Calu3 (cell line): Measurements from ENCODE around the gene DHX29. TPM values are rescaled to one million over a fixed set of nuclear protein-coding genes. Genes with fewer than 3 reads are reported as not detected.

Experiments used
- BruUV-seq: library from RNA; stranded (reverse); fragments of 400-500 nt; replicated peaks from 2 replicates; lab custom pipeline; 2021; lab: Mats Ljungman, UMichigan
- CTCF ChIA-PET: fragments of 300-600 bp; sonication (Branson Sonifier 250); formaldehyde crosslinking; loops from one replicate; lab custom pipeline; 2022; ENCODE audit warnings: antibody characterized with exemption; lab: Charles Lee
- DNase-seq: peaks from one replicate; pipeline ENCODE4 v3.0.0; 2022
- H3K27ac Mint-ChIP-seq: one replicate; pipeline ENCODE4 v1.8.0; 2022; ENCODE audit warnings: mixed read lengths; ENCODE audit not compliant: unreplicated experiment
- H3K27me3 Mint-ChIP-seq: one replicate; pipeline ENCODE4 v1.8.0; 2022; ENCODE audit warnings: mixed read lengths; ENCODE audit not compliant: unreplicated experiment
- H3K36me3 Mint-ChIP-seq: one replicate; pipeline ENCODE4 v1.8.0; 2022; ENCODE audit warnings: mild to moderate bottlenecking, moderate library complexity, mixed read lengths; ENCODE audit not compliant: insufficient read depth, unreplicated experiment
- H3K4me1 Mint-ChIP-seq: one replicate; pipeline ENCODE4 v1.8.0; 2022; ENCODE audit warnings: mild to moderate bottlenecking, low read depth, mixed read lengths; ENCODE audit not compliant: unreplicated experiment
- H3K4me3 Mint-ChIP-seq: one replicate; pipeline ENCODE4 v1.8.0; 2022; ENCODE audit warnings: mild to moderate bottlenecking, low read depth, moderate library complexity, mixed read lengths; ENCODE audit not compliant: unreplicated experiment
- H3K9me3 Mint-ChIP-seq: one replicate; pipeline ENCODE4 v1.8.0; 2022; ENCODE audit warnings: low read depth, mixed read lengths; ENCODE audit not compliant: unreplicated experiment
- intact Hi-C: fragments of 100-400 bp; cut with micrococcal nuclease; formaldehyde crosslinking; loops from one replicate; pipeline ENCODE4 v1.10.0; 2022; ENCODE audit not compliant: unreplicated experiment
- total RNA-seq: library from RNA; stranded (reverse); gene quantifications from 2 replicates; pipeline ENCODE4 v1.2.3, GENCODE V29; 2022
- TF ChIP-seq, protein P1 (sequence below): fragments of 200-600 bp; IDR thresholded peaks from one replicate; pipeline ENCODE4 v1.8.0; 2022; ENCODE audit warnings: antibody characterized with exemption; ENCODE audit not compliant: unreplicated experiment

DHX29 gene
- total RNA-seq, 1 experiment from 2014 or later: 17.2 TPM

DNA sequence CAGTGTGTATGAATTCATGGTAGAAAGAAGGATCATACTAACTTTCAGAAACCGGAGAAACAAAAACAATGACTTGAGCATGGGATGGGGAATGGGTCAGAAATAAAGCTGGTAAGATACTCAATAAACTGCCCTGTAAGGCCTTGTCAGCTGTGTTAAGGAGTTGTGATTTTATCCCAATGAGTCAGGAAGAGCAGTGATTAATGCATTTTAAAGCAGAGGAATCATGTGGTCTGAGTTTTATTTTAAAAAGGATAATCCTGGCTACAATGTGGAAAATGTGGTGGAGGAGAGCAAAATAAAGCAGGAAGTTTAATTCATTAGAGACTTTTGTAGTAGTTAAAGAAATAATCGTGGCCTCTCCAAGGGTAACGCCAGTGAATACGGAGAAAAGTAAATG lies 28.7 kb downstream of the DHX29 start:
- H3K9me3 Mint-ChIP-seq: no peaks in the 10 kb centered on the region
- intact Hi-C loops: no loop called here
- no peak for DNase-seq
- no TSS peak for BruUV-seq
- H3K36me3 Mint-ChIP-seq: peaks cover 22% of the 10 kb centered on the region
- no peak overlapping the region for H3K4me3 Mint-ChIP-seq
- H3K27me3 Mint-ChIP-seq: no peaks in the 10 kb centered on the region
- no peaks in the 10 kb centered on the region for H3K4me1 Mint-ChIP-seq
- CTCF ChIA-PET: no interaction called here
- H3K27ac Mint-ChIP-seq: no peak overlapping the region
- TF ChIP-seq, protein P1, sequence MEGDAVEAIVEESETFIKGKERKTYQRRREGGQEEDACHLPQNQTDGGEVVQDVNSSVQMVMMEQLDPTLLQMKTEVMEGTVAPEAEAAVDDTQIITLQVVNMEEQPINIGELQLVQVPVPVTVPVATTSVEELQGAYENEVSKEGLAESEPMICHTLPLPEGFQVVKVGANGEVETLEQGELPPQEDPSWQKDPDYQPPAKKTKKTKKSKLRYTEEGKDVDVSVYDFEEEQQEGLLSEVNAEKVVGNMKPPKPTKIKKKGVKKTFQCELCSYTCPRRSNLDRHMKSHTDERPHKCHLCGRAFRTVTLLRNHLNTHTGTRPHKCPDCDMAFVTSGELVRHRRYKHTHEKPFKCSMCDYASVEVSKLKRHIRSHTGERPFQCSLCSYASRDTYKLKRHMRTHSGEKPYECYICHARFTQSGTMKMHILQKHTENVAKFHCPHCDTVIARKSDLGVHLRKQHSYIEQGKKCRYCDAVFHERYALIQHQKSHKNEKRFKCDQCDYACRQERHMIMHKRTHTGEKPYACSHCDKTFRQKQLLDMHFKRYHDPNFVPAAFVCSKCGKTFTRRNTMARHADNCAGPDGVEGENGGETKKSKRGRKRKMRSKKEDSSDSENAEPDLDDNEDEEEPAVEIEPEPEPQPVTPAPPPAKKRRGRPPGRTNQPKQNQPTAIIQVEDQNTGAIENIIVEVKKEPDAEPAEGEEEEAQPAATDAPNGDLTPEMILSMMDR: no peak

DNA sequence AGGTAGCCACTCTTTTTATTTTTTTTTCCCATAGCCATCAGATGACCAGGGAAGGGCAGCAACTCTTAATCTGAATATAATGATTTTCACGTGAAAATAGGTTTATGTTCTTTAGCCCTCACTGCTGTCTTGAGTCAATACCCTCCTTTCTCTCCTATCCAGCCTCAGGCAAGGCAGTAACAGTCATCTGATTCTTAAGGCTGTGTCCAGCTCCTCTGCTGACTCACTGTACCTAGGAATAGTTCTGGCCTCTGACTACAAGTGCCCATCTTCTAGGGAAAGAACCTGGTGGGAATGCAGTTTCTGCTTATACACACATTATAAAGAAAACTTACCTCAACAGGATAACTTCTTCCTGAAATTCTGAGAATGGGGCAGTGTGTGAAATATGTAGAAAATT lies 30.7 kb downstream of the DHX29 start:
- Mint-ChIP-seq H3K27ac (no peak overlapping the region), H3K36me3 (peaks cover 25% of the 10 kb centered on the region), H3K27me3 (no peaks in the 10 kb centered on the region), H3K4me1 (no peaks in the 10 kb centered on the region), H3K4me3 (no peak overlapping the region), H3K9me3 (no peaks in the 10 kb centered on the region)
- no peak for DNase-seq
- CTCF ChIA-PET: no interaction called here
- TF ChIP-seq, protein P1: no peak
- intact Hi-C loops: no loop called here
- BruUV-seq: no TSS peak

DNA sequence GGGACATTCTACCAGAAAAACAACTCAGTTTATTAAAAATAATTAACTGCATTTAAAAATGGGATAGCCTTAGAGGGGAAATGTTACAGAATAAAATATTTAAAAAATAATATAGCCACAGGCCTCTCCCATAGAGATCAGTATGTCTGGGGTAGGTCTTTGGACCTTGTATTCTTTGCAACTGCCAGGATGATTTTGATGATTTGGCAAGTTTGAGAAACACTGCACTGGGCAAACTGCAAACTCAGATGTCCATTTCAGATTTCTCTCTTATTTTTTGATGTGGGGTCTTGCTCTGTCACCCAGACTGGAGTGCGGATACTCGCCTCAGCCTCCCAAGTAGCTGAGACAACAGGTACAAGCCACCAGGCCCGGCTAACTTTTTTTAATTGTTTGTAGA lies 49.2 kb downstream of the DHX29 start:
- H3K4me3 Mint-ChIP-seq: no peak overlapping the region
- H3K27ac Mint-ChIP-seq: no peak overlapping the region
- TF ChIP-seq, protein P1: no peak
- no peaks in the 10 kb centered on the region for H3K4me1 Mint-ChIP-seq
- DNase-seq: no peak
- CTCF ChIA-PET: no interaction called here
- peaks cover 13% of the 10 kb centered on the region for H3K36me3 Mint-ChIP-seq
- H3K27me3 Mint-ChIP-seq: no peaks in the 10 kb centered on the region
- no TSS peak for BruUV-seq
- intact Hi-C loops: no loop called here
- H3K9me3 Mint-ChIP-seq: no peaks in the 10 kb centered on the region

DNA sequence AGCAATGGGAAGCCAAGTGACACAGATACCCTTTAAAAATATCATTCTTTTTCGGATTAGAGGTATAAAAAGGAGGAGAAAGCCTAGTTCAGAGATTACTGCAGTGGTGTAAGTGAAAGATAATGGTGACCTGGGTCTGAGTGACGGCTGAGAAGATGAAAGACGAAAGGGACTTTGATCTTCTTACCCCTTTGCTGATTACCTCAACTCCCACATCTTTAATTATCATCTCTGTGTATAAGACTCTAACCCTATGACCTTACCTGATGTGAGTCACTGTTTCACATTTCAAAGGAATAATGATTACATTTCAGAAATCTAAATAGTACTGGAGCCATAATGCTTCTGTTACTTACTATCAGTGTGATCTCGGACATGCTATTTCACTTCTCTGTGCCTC lies 52.7 kb downstream of the DHX29 start:
- peaks cover 5% of the 10 kb centered on the region for H3K36me3 Mint-ChIP-seq
- DNase-seq: no peak
- H3K9me3 Mint-ChIP-seq: no peaks in the 10 kb centered on the region
- H3K27me3 Mint-ChIP-seq: no peaks in the 10 kb centered on the region
- TF ChIP-seq, protein P1: no peak
- no peak overlapping the region for H3K27ac Mint-ChIP-seq
- H3K4me1 Mint-ChIP-seq: no peaks in the 10 kb centered on the region
- intact Hi-C loops: no loop called here
- no TSS peak for BruUV-seq
- CTCF ChIA-PET: no interaction called here
- no peak overlapping the region for H3K4me3 Mint-ChIP-seq

DNA sequence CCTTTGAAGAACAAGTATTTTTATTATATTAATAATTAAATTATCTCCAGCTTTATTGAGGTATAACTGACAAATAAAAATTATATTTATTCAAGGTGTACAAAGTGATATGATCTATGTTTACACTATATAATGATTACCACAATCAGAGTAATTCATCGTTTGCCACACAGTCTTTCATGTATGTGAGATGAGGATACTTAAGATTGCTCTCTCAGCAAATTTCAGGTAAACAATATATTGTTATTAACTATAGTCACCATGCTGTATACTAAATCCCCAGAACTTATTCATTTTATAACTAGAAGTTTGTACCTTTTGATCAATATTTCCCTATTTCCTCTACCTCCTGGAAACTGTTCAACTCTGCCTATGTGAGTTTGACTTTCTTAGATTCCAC lies 57.4 kb downstream of the DHX29 start:
- no peaks in the 10 kb centered on the region for H3K4me1 Mint-ChIP-seq
- no peak overlapping the region for H3K27ac Mint-ChIP-seq
- no peak for DNase-seq
- no peak overlapping the region for H3K4me3 Mint-ChIP-seq
- intact Hi-C loops: no loop called here
- BruUV-seq: no TSS peak
- peaks cover 2% of the 10 kb centered on the region for H3K9me3 Mint-ChIP-seq
- CTCF ChIA-PET: no interaction called here
- TF ChIP-seq, protein P1: no peak
- H3K36me3 Mint-ChIP-seq: no peaks in the 10 kb centered on the region
- H3K27me3 Mint-ChIP-seq: no peaks in the 10 kb centered on the region
